HCT116 (cell line): Measurements from ENCODE around the gene SETD2. TPM values are rescaled to one million over a fixed set of nuclear protein-coding genes. Genes with fewer than 3 reads are reported as not detected.

Source experiments
- ATAC-seq: fragments of 200-7000 bp; cut with Tn5 transposase; 2 replicates; pipeline ENCODE4 v1.9.1; 2020; ENCODE audit warnings: mild to moderate bottlenecking, moderate library complexity
- BruUV-seq: library from RNA; stranded (reverse); fragments of 400-500 nt; replicated peaks from 2 replicates; lab custom pipeline; 2021; lab: Mats Ljungman, UMichigan
- CTCF ChIA-PET: fragments of 300-600 bp; sonication (Branson Sonifier 250); formaldehyde crosslinking; loops from one replicate; lab custom pipeline; 2021; ENCODE audit warnings: antibody characterized with exemption; lab: Charles Lee
- POLR2A ChIA-PET: fragments of 300-600, 350-600 bp; sonication (Branson Sonifier 250); formaldehyde crosslinking; loops from one replicate; lab custom pipeline; 2021; ENCODE audit warnings: antibody characterized with exemption; lab: Charles Lee
- RAD21 ChIA-PET, 2 experiments: fragments of 300-600 bp; sonication (Branson Sonifier 250); formaldehyde crosslinking; loops; one replicate each; lab custom pipeline; 2023; ENCODE audit warnings: low total read pairs in 2 of 2; ENCODE audit not compliant: uncharacterized antibody in 2 of 2, unreplicated experiment in 2 of 2, low non-redundant PET in 1 of 2; lab: Charles Lee
- DNase-seq: peaks from one replicate; pipeline ENCODE4 v3.0.0-alpha.2; 2010; ENCODE audit warnings: low read depth, low spot score
- H2AFZ ChIP-seq: fragments of 200-600 bp; shearing (Covaris generic), sonication (generic); 2 replicates; pipeline ENCODE4 v1.6.1; 2017; ENCODE audit warnings: low read depth, mixed run types, mixed read lengths, antibody characterized with exemption, low read length; ENCODE audit not compliant: poor library complexity, severe bottlenecking
- H3K27ac ChIP-seq: 2 replicates; pipeline ENCODE4 v1.5.1; 2012; ENCODE audit warnings: low read depth, low read length
- H3K27me3 ChIP-seq: fragments of 200-600 bp; sonication (generic); 2 replicates; pipeline ENCODE4 v1.6.1; 2016; ENCODE audit warnings: mixed run types, low read length, mixed read lengths; ENCODE audit not compliant: insufficient read depth
- H3K36me3 ChIP-seq, 2 experiments: fragments of 200-500 bp in 1 of 2; fragments of 200-600 bp in 1 of 2; sonication (Bioruptor generic) in 1 of 2; sonication (generic) in 1 of 2; 2 replicates each; pipeline versions ENCODE4 v1.5.1 to v1.6.1; 2014 to 2016; ENCODE audit warnings: low read length in 2 of 2, inconsistent platforms in 1 of 2, mixed read lengths in 1 of 2, mixed run types in 1 of 2; ENCODE audit not compliant: insufficient read depth in 2 of 2, control insufficient read depth in 1 of 2
- H3K4me1 ChIP-seq, 2 experiments: fragments of 200-600 bp in 1 of 2; sonication (generic) in 1 of 2; 2 replicates each; pipeline versions ENCODE4 v1.5.1 to v1.6.1; 2012 to 2017; ENCODE audit warnings: low read length in 2 of 2, inconsistent platforms in 1 of 2, mild to moderate bottlenecking in 1 of 2, mixed read lengths in 1 of 2, mixed run types in 1 of 2, moderate library complexity in 1 of 2; ENCODE audit not compliant: insufficient read depth in 2 of 2, control insufficient read depth in 1 of 2
- H3K4me2 ChIP-seq: fragments of 200-600 bp; sonication (generic); 2 replicates; pipeline ENCODE4 v1.6.1; 2017; ENCODE audit warnings: mixed run types, low read length, mixed read lengths
- H3K4me3 ChIP-seq, 2 experiments: fragments of 200-600 bp in 1 of 2; sonication (generic) in 1 of 2; replicated peaks in 1 of 2; 2 replicates each; pipeline ENCODE4 v1.5.1; 2011 to 2016; ENCODE audit warnings: low read length in 2 of 2, control low read depth in 1 of 2, low read depth in 1 of 2, mild to moderate bottlenecking in 1 of 2, mixed read lengths in 1 of 2, mixed run types in 1 of 2
- H3K79me2 ChIP-seq: fragments of 200-600 bp; sonication (generic); 2 replicates; pipeline ENCODE4 v1.6.1; 2017; ENCODE audit warnings: mild to moderate bottlenecking, mixed run types, low read length, moderate library complexity, mixed read lengths; ENCODE audit not compliant: insufficient read depth
- H3K9ac ChIP-seq: fragments of 200-600 bp; sonication (generic); 2 replicates; pipeline ENCODE4 v1.6.1; 2016; ENCODE audit warnings: low read length, mixed read lengths
- H3K9me2 ChIP-seq: fragments of 200-600 bp; sonication (generic), shearing (Covaris generic); 2 replicates; pipeline ENCODE4 v1.6.1; 2017; ENCODE audit warnings: mixed run types, mild to moderate bottlenecking, moderate library complexity; ENCODE audit not compliant: insufficient read depth
- H3K9me3 ChIP-seq, 2 experiments: fragments of 200-500 bp in 1 of 2; fragments of 200-600 bp in 1 of 2; sonication (Bioruptor generic) in 1 of 2; sonication (generic) in 1 of 2; 2 replicates each; pipeline ENCODE4 v1.6.1; 2014 to 2017; ENCODE audit warnings: low read length in 2 of 2, mixed read lengths in 2 of 2, inconsistent platforms in 1 of 2, low read depth in 1 of 2, mild to moderate bottlenecking in 1 of 2, mixed run types in 1 of 2, moderate library complexity in 1 of 2; ENCODE audit not compliant: control insufficient read depth in 1 of 2, insufficient read depth in 1 of 2
- H4K20me1 ChIP-seq: fragments of 200-600 bp; sonication (generic), shearing (Covaris generic); 2 replicates; pipeline ENCODE4 v1.6.1; 2017; ENCODE audit warnings: mixed run types, mild to moderate bottlenecking, moderate library complexity; ENCODE audit not compliant: insufficient read depth
- ATF3 ChIP-seq: IDR thresholded peaks from 2 replicates; pipeline ENCODE4 v1.6.1; 2012
- CTCF ChIP-seq, 3 experiments: fragments of 200-600 bp in 1 of 3; sonication (generic) in 1 of 3; IDR thresholded peaks in 2 of 3; conservative IDR thresholded peaks in 1 of 3; 2 replicates each; pipeline ENCODE4 v1.5.1; 2012 to 2017; ENCODE audit warnings: low read depth in 2 of 3, low read length in 2 of 3, antibody characterized with exemption in 1 of 3, borderline replicate concordance in 1 of 3, control low read depth in 1 of 3, mild to moderate bottlenecking in 1 of 3, mixed read lengths in 1 of 3, mixed run types in 1 of 3, moderate library complexity in 1 of 3; ENCODE audit not compliant: insufficient read depth in 1 of 3
- EGR1 ChIP-seq: IDR thresholded peaks from 2 replicates; pipeline ENCODE4 v1.6.1; 2012; ENCODE audit warnings: low read depth
- EZH2 ChIP-seq: fragments of 200-600 bp; sonication (generic); IDR thresholded peaks from 2 replicates; pipeline ENCODE4 v1.6.1; 2017; ENCODE audit warnings: antibody characterized with exemption, mixed run types
- JUND ChIP-seq: IDR thresholded peaks from 2 replicates; pipeline ENCODE4 v1.6.1; 2012
- POLR2A ChIP-seq: IDR thresholded peaks from 2 replicates; pipeline ENCODE4 v1.7.0; 2011; ENCODE audit warnings: borderline replicate concordance; ENCODE audit not compliant: insufficient read depth, insufficient read length; ENCODE audit errors: extremely low read depth
- POLR2AphosphoS5 ChIP-seq: IDR thresholded peaks from 2 replicates; pipeline ENCODE4 v1.6.1; 2011; ENCODE audit warnings: mild to moderate bottlenecking, low read depth, low read length, moderate library complexity
- RAD21 ChIP-seq: IDR thresholded peaks from 2 replicates; pipeline ENCODE4 v1.6.1; 2012; ENCODE audit warnings: low read depth, mild to moderate bottlenecking
- SIN3A ChIP-seq: IDR thresholded peaks from 2 replicates; pipeline ENCODE4 v1.6.1; 2012; ENCODE audit warnings: low read depth
- SP1 ChIP-seq: IDR thresholded peaks from 2 replicates; pipeline ENCODE4 v1.6.1; 2012; ENCODE audit warnings: low read depth
- SRF ChIP-seq: IDR thresholded peaks from 2 replicates; pipeline ENCODE4 v1.6.1; 2012; ENCODE audit warnings: low read depth
- YY1 ChIP-seq: IDR thresholded peaks from 2 replicates; pipeline ENCODE4 v1.6.1; 2011; ENCODE audit warnings: low read length, low read depth, moderate library complexity, mild to moderate bottlenecking; ENCODE audit not compliant: insufficient replicate concordance; ENCODE audit errors: extremely low read depth
- ZBTB33 ChIP-seq: IDR thresholded peaks from 2 replicates; pipeline ENCODE4 v1.6.1; 2011; ENCODE audit warnings: mild to moderate bottlenecking, low read length, moderate library complexity; ENCODE audit not compliant: insufficient replicate concordance; ENCODE audit errors: extremely low read depth
- ZFX ChIP-seq: fragments of 450-650 bp; IDR thresholded peaks from 2 replicates; pipeline ENCODE4 v1.6.1; 2017
- intact Hi-C: fragments of 100-400 bp; cut with micrococcal nuclease; formaldehyde crosslinking; loops from 2 replicates; pipeline ENCODE4 v1.10.0; 2022
- total RNA-seq: library from RNA; stranded (reverse); gene quantifications from one replicate; pipeline ENCODE4 v1.2.1, GENCODE V29; 2021; ENCODE audit not compliant: unreplicated experiment

The SETD2 gene
- total RNA-seq, 1 experiment from 2014 or later, result 33.0 TPM

GRCh38 chr3:47054412-47054811, 109.5 kb downstream of the SETD2 start:
- intact Hi-C loops, result no loop called here
- H3K9me3 ChIP-seq, result no peaks in the 10 kb centered on the region
- no peaks in the 10 kb centered on the region for H3K9me2 ChIP-seq
- no peak for ATAC-seq
- no peak for DNase-seq
- H3K36me3 ChIP-seq, result peaks cover 0 to 6% of the 10 kb centered on the region in 2 experiments; a peak in 1 of 4 replicates
- RAD21 ChIA-PET, result no interaction called here
- H3K4me3 ChIP-seq, result no peak overlapping the region
- H3K4me2 ChIP-seq, result no peak overlapping the region
- TF ChIP-seq POLR2A (no peak), CTCF (IDR thresholded peaks at IDR 0.05 in 2 of 3, conservative IDR thresholded peaks at IDR 0.05 in 1 of 3; ENCODE audit: borderline replicate concordance in 1 of 3, insufficient read depth in 1 of 3, low read depth in 2 of 3, low read length in 2 of 3) (no peak), YY1 (no peak), ZFX (no peak), EZH2 (no peak), SIN3A (no peak), RAD21 (no peak), POLR2AphosphoS5 (no peak), SRF (no peak), JUND (no peak), EGR1 (no peak), SP1 (no peak), ATF3 (no peak), ZBTB33 (no peak)
- peaks cover 22% of the 10 kb centered on the region; the same call in 1 of the 2 replicates for H3K79me2 ChIP-seq
- H3K4me1 ChIP-seq, result no peaks in the 10 kb centered on the region
- CTCF ChIA-PET, result no interaction called here
- H2AFZ ChIP-seq, result no peak overlapping the region
- peaks cover 4% of the 10 kb centered on the region; the same call in 1 of the 2 replicates for H4K20me1 ChIP-seq
- H3K27me3 ChIP-seq, result no peaks in the 10 kb centered on the region
- POLR2A ChIA-PET, result no interaction called here
- no peak overlapping the region for H3K27ac ChIP-seq
- H3K9ac ChIP-seq, result no peak overlapping the region
- no TSS peak for BruUV-seq
